CD4-positive, alpha-beta memory T cell (primary cell): ENCODE measurements around the gene DNM3. TPM values are rescaled to one million over a fixed set of nuclear protein-coding genes. Genes with fewer than 3 reads are reported as not detected.
"Not testable (repeated sequence)": the region's sequence is repeated elsewhere in the genome, so short reads cannot be mapped to it uniquely, and the experiment has no call there.

Experiments
- CTCF ChIA-PET: fragments of 350-600 bp; sonication (Branson Sonifier 250); formaldehyde crosslinking; loops from one replicate; lab custom pipeline; 2021; ENCODE audit warnings: inconsistent platforms; ENCODE audit not compliant: partially characterized antibody; lab: Charles Lee
- POLR2A ChIA-PET: fragments of 350-600 bp; sonication (Branson Sonifier 250); formaldehyde crosslinking; loops from one replicate; lab custom pipeline; 2021; ENCODE audit not compliant: partially characterized antibody; lab: Charles Lee
- DNase-seq, 5 donors: peaks; one replicate each; pipeline versions ENCODE4 v3.0.0 to v3.0.0-alpha.2; 2020 to 2022; ENCODE audit warnings: mixed read lengths in 1 of 5
- H3K27ac ChIP-seq: one replicate; pipeline ENCODE4 v1.7.0; 2013; ENCODE audit warnings: low read depth, low read length
- H3K27me3 ChIP-seq: 2 replicates; pipeline ENCODE4 v1.7.0; 2013; ENCODE audit warnings: mild to moderate bottlenecking, low read length, moderate library complexity; ENCODE audit not compliant: insufficient read depth
- H3K36me3 ChIP-seq: 2 replicates; pipeline ENCODE4 v1.7.0; 2013; ENCODE audit warnings: mild to moderate bottlenecking, low read length, moderate library complexity; ENCODE audit not compliant: insufficient read depth
- H3K4me1 ChIP-seq: 2 replicates; pipeline ENCODE4 v1.7.0; 2013; ENCODE audit warnings: mild to moderate bottlenecking, low read length, moderate library complexity; ENCODE audit not compliant: insufficient read depth
- H3K4me3 ChIP-seq, 2 donors: one replicate each; pipeline ENCODE4 v1.7.0; 2013; ENCODE audit warnings: low read length in 2 of 2, mild to moderate bottlenecking in 1 of 2
- H3K9me3 ChIP-seq, 2 donors: one replicate each; pipeline ENCODE4 v1.7.0; 2013; ENCODE audit warnings: low read length in 2 of 2, control low read depth in 1 of 2; ENCODE audit not compliant: control insufficient read depth in 1 of 2
- H3K27ac Mint-ChIP-seq, 7 donors: one replicate each; pipeline ENCODE4 v1.8.0; 2020 to 2021; ENCODE audit warnings: mixed read lengths in 7 of 7, mild to moderate bottlenecking in 6 of 7, inconsistent platforms in 3 of 7, moderate library complexity in 3 of 7
- H3K27me3 Mint-ChIP-seq, 2 donors: one replicate each; pipeline ENCODE4 v1.8.0; 2020 to 2021; ENCODE audit warnings: mixed read lengths in 2 of 2
- H3K36me3 Mint-ChIP-seq, 2 donors: one replicate each; pipeline ENCODE4 v1.8.0; 2020 to 2021; ENCODE audit warnings: mixed read lengths in 2 of 2, inconsistent platforms in 1 of 2, mild to moderate bottlenecking in 1 of 2
- H3K4me1 Mint-ChIP-seq, 4 donors: one replicate each; pipeline ENCODE4 v1.8.0; 2020 to 2021; ENCODE audit warnings: mixed read lengths in 4 of 4, mild to moderate bottlenecking in 1 of 4
- H3K4me3 Mint-ChIP-seq, 8 donors: one replicate each; pipeline ENCODE4 v1.8.0; 2020 to 2021; ENCODE audit warnings: mixed read lengths in 8 of 8, mild to moderate bottlenecking in 7 of 8, moderate library complexity in 6 of 8, inconsistent platforms in 3 of 8
- H3K9me3 Mint-ChIP-seq, 8 donors: one replicate each; pipeline ENCODE4 v1.8.0; 2020 to 2021; ENCODE audit warnings: mixed read lengths in 8 of 8, mild to moderate bottlenecking in 5 of 8, inconsistent platforms in 3 of 8, moderate library complexity in 1 of 8
- intact Hi-C: fragments of 100-400 bp; cut with micrococcal nuclease; formaldehyde crosslinking; loops from one replicate; pipeline ENCODE4 v1.15.1; 2023
- polyA plus RNA-seq, 2 donors: library from polyadenylated mRNA; unstranded; fragments of 300-500 nt; fragmentation: Illumina TruSeq; gene quantifications; one replicate each; pipeline ENCODE4 v1.2.3, GENCODE V29; 2021
- total RNA-seq, 2 experiments: library from RNA; stranded (reverse); gene quantifications; one replicate each; pipeline ENCODE4 v1.2.3, GENCODE V29; 2021

The DNM3 gene
- total and polyA plus RNA-seq, 4 experiments from 2014 or later, result 0.37 to 2.7 (median 1.4) TPM

- H3K36me3 Mint-ChIP-seq, result peaks cover 42 to 51% of the 10 kb centered on the region in 2 donors
- no peak for DNase-seq
- peaks cover 1 to 11% (median 7%) of the 10 kb centered on the region in 4 donors for H3K4me1 Mint-ChIP-seq
- no peak overlapping the region for H3K4me3 Mint-ChIP-seq
- no peaks in the 10 kb centered on the region for H3K27me3 Mint-ChIP-seq
- Histone ChIP-seq H3K9me3 (no peaks in the 10 kb centered on the region), H3K27me3 (no peaks in the 10 kb centered on the region), H3K4me3 (no peak overlapping the region), H3K36me3 (peaks cover 29% of the 10 kb centered on the region), H3K4me1 (no peaks in the 10 kb centered on the region), H3K27ac (no peak overlapping the region)
- POLR2A ChIA-PET, result no interaction called here
- intact Hi-C loops, result no loop called here
- CTCF ChIA-PET, result interaction anchor here (0.6 to 8.3 kb wide), 5 partner anchors 83 to 1937 kb away, joined by 3 to 162 read pairs (median 6); no protein-coding TSS in a partner anchor
- no peaks in the 10 kb centered on the region for H3K9me3 Mint-ChIP-seq
- peak overlapping the region in 1 of 7 donors; percentile 25 for H3K27ac Mint-ChIP-seq
Measured at GRCh38 chr1:171798765-171799164, 42.5 kb upstream of the DNM3 start.

DNA sequence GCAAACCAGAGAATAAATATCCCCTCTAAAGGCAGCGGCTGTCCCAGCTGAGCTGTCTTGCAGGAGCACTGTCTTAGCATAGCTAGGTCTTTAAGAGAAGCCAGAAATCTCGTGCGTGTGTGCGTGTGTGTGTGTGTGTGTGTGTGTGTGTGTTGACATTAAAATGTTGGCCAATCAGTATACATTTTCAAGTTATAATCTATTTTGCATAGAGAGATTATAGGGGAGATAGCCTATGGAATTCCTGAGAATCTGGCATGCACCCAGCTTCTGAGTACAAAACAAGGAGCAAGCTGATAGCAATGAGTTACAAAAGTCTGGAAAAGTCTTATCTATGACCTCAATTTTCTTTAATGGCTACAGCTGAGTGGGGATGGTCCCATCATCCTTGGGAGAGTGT is 42.1 kb upstream of the DNM3 start:
- Mint-ChIP-seq H3K4me3 (no peak overlapping the region), H3K4me1 (peaks cover 1 to 7% (median 3%) of the 10 kb centered on the region in 4 donors), H3K27me3 (no peaks in the 10 kb centered on the region), H3K27ac (peak overlapping the region in 1 of 7 donors; percentile 10), H3K36me3 (peaks cover 38 to 47% of the 10 kb centered on the region in 2 donors), H3K9me3 (no peaks in the 10 kb centered on the region)
- DNase-seq, result no peak
- CTCF ChIA-PET, result interaction anchor here (0.6 to 8.3 kb wide), 7 partner anchors 13 to 1936 kb away, joined by 3 to 162 read pairs (median 10); partner anchors contain the start of gene PIGC
- Histone ChIP-seq H3K27ac (no peak overlapping the region), H3K36me3 (peaks cover 29% of the 10 kb centered on the region), H3K9me3 (no peaks in the 10 kb centered on the region), H3K4me1 (no peaks in the 10 kb centered on the region), H3K4me3 (no peak overlapping the region), H3K27me3 (no peaks in the 10 kb centered on the region)
- intact Hi-C loops, result no loop called here
- POLR2A ChIA-PET, result interaction anchor here (2.8 kb wide), 1 partner anchor 57 kb away, joined by 19 read pairs; the partner anchor contains the start of gene VAMP4

GRCh38 chr1:171799698-171800097 is 41.6 kb upstream of the DNM3 start:
- H3K4me1 Mint-ChIP-seq, result not testable (repeated sequence)
- H3K27ac Mint-ChIP-seq, result peak overlapping the region in 4 of 7 donors; percentile 13 to 54 (median 22)

DNA sequence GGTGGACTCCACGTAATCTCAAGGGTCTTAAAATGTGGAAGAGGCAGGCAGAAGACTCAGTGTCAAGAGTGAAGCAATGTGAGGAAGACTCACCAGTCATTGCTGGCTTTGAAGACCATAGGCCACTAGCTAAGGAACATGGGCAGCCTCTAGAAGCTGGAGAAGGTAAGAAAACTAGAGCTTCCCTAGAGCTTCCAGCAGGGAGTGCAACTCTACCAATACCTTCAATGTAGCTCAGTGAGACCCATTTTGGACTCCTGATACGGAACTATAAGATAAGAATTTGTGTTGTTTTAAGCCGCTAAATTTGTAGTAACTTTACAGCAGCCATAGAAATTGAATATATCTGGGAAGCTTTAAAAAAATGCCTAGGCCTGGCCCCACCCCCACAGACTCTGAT is 41.0 kb upstream of the DNM3 start:
- POLR2A ChIA-PET, result interaction anchor here (1.9 to 2.8 kb wide), 2 partner anchors 19 to 58 kb away, joined by 9 to 19 read pairs; partner anchors contain the start of genes METTL13 and VAMP4
- intact Hi-C loops, result loop anchor here (5.0 kb wide), 1 partner anchor 153 kb away; no protein-coding TSS in a partner anchor
- CTCF ChIA-PET, result interaction anchor here (0.6 to 8.3 kb wide), 29 partner anchors 8 to 643 kb away, joined by 3 to 162 read pairs (median 4); partner anchors contain the start of genes DNM3, PIGC and VAMP4
- no peaks in the 10 kb centered on the region for H3K27me3 ChIP-seq
- Mint-ChIP-seq H3K4me3 (no peak overlapping the region), H3K4me1 (peaks cover 0 to 2% (median 1%) of the 10 kb centered on the region in 4 donors), H3K36me3 (peaks cover 28 to 37% of the 10 kb centered on the region in 2 donors), H3K27me3 (no peaks in the 10 kb centered on the region), H3K27ac (peak overlapping the region in 1 of 7 donors; percentile 39), H3K9me3 (no peaks in the 10 kb centered on the region)
- H3K36me3 ChIP-seq, result peaks cover 25% of the 10 kb centered on the region
- no peaks in the 10 kb centered on the region for H3K9me3 ChIP-seq
- H3K27ac ChIP-seq, result no peak overlapping the region
- DNase-seq, result no peak
- no peak overlapping the region for H3K4me3 ChIP-seq
- H3K4me1 ChIP-seq, result no peaks in the 10 kb centered on the region

More at GRCh38 chr1:171799698-171800097, 41.6 kb upstream of the DNM3 start:
- not testable (repeated sequence) for H3K4me3 ChIP-seq, H3K4me1 ChIP-seq, H3K27me3 ChIP-seq, H3K9me3 ChIP-seq, H3K27ac ChIP-seq, DNase-seq, H3K27me3 Mint-ChIP-seq, H3K4me3 Mint-ChIP-seq, H3K9me3 Mint-ChIP-seq
- intact Hi-C loops, result loop anchor here (5.0 kb wide), 1 partner anchor 152 kb away; no protein-coding TSS in a partner anchor
- H3K36me3 ChIP-seq, result peaks cover 29% of the 10 kb centered on the region
- CTCF ChIA-PET, result interaction anchor here (1.0 to 8.3 kb wide), 15 partner anchors 9 to 643 kb away, joined by 3 to 162 read pairs (median 6); partner anchors contain the start of genes DNM3 and PIGC
- peaks cover 33 to 42% of the 10 kb centered on the region in 2 donors for H3K36me3 Mint-ChIP-seq
- POLR2A ChIA-PET, result interaction anchor here (2.8 kb wide), 1 partner anchor 58 kb away, joined by 19 read pairs; the partner anchor contains the start of gene VAMP4

DNA sequence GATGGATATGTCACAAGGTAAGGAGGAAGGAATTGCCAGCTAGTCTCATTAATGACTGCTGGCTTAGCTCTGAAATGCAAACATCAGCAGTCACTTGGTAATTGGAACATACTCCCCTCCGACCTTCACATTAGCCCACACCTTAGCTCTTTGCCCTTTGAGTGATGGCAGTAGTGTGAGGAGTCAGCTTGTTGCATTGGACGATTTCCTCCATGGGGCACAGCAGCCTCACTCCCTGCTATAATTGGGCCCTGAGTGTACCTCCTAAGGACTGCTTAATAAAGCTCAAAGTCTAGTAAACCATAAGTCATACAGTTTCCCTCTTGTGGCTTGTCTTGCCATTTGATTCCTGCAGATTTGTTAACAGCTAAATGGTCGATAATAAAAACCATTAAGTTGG is 40.4 kb upstream of the DNM3 start:
- CTCF ChIA-PET, result interaction anchor here (0.6 to 8.3 kb wide), 31 partner anchors 7 to 639 kb away, joined by 3 to 162 read pairs (median 4); partner anchors contain the start of genes DNM3 and VAMP4
- peaks cover 22% of the 10 kb centered on the region for H3K36me3 ChIP-seq
- H3K4me3 ChIP-seq, result no peak overlapping the region
- H3K27me3 ChIP-seq, result no peaks in the 10 kb centered on the region
- no peaks in the 10 kb centered on the region for H3K9me3 ChIP-seq
- no peaks in the 10 kb centered on the region for H3K4me1 ChIP-seq
- Mint-ChIP-seq H3K36me3 (peaks cover 23 to 32% of the 10 kb centered on the region in 2 donors), H3K27me3 (no peaks in the 10 kb centered on the region), H3K4me3 (no peak overlapping the region), H3K9me3 (no peaks in the 10 kb centered on the region), H3K4me1 (peaks cover 3 to 7% (median 6%) of the 10 kb centered on the region in 4 donors), H3K27ac (peak overlapping the region in 2 of 7 donors; percentile 29 to 78)
- POLR2A ChIA-PET, result interaction anchor here (0.9 to 2.8 kb wide), 3 partner anchors 19 to 59 kb away, joined by 3 to 19 read pairs (median 9); partner anchors contain the start of genes DNM3, METTL13 and VAMP4
- DNase-seq, result no peak
- no peak overlapping the region for H3K27ac ChIP-seq
- intact Hi-C loops, result loop anchor here (1.0 to 5.0 kb wide), 3 partner anchors 154 to 598 kb away; no protein-coding TSS in a partner anchor

- H3K27ac ChIP-seq, result no peak overlapping the region
- H3K27me3 ChIP-seq, result no peaks in the 10 kb centered on the region
- peak in 2 of 5 donors; percentile 20 to 23 for DNase-seq
- Mint-ChIP-seq H3K27ac (peak overlapping the region in 1 of 7 donors; percentile 7), H3K27me3 (no peaks in the 10 kb centered on the region), H3K4me1 (peaks cover 3 to 8% (median 6%) of the 10 kb centered on the region in 4 donors), H3K9me3 (no peaks in the 10 kb centered on the region), H3K36me3 (peaks cover 17 to 26% of the 10 kb centered on the region in 2 donors), H3K4me3 (no peak overlapping the region)
- no peaks in the 10 kb centered on the region for H3K9me3 ChIP-seq
- no peak overlapping the region for H3K4me3 ChIP-seq
- no peaks in the 10 kb centered on the region for H3K4me1 ChIP-seq
- H3K36me3 ChIP-seq, result peaks cover 16% of the 10 kb centered on the region
- intact Hi-C loops, result loop anchor here (1.0 to 5.0 kb wide), 3 partner anchors 154 to 598 kb away; no protein-coding TSS in a partner anchor
- CTCF ChIA-PET, result interaction anchor here (0.7 to 8.3 kb wide), 24 partner anchors 8 to 642 kb away, joined by 3 to 162 read pairs (median 4); partner anchors contain the start of genes DNM3 and METTL13
- POLR2A ChIA-PET, result interaction anchor here (0.9 to 2.8 kb wide), 3 partner anchors 20 to 60 kb away, joined by 3 to 19 read pairs (median 9); partner anchors contain the start of genes DNM3, METTL13 and VAMP4
Measured at GRCh38 chr1:171801487-171801891, 39.8 kb upstream of the DNM3 start.
